Psoas muscle (tissue), 8 donors: ENCODE data around the gene ATRIP. TPM values are rescaled to one million over a fixed set of nuclear protein-coding genes. Genes with fewer than 3 reads are reported as not detected.
A peak's percentile ranks its signal among the peaks of the same experiment; 100 is the strongest.

Source experiments
- ATAC-seq, 4 donors: fragments of 200-7000 bp; cut with Tn5 transposase; one replicate each; pipeline ENCODE4 v1.9.1; 2020; ENCODE audit warnings: moderate library complexity in 3 of 4, mild to moderate bottlenecking in 2 of 4
- DNase-seq, 2 donors: peaks; one replicate each; pipeline ENCODE4 v3.0.0-alpha.2; 2020
- H3K27ac ChIP-seq: fragments of 200-600 bp; one replicate; pipeline ENCODE4 v1.8.0; 2022
- H3K27me3 ChIP-seq, 3 donors: fragments of 200-600 bp in 1 of 3; one replicate each; pipeline versions ENCODE4 v1.6.1 to v1.8.0; 2013 to 2022; ENCODE audit warnings: low read length in 2 of 3, mild to moderate bottlenecking in 2 of 3, moderate library complexity in 1 of 3; ENCODE audit not compliant: insufficient read depth in 3 of 3
- H3K36me3 ChIP-seq, 2 donors: fragments of 200-600 bp in 1 of 2; one replicate each; pipeline versions ENCODE4 v1.6.1 to v1.8.0; 2013 to 2022; ENCODE audit warnings: low read depth in 1 of 2, mild to moderate bottlenecking in 1 of 2, moderate library complexity in 1 of 2; ENCODE audit not compliant: insufficient read depth in 1 of 2
- H3K4me1 ChIP-seq: fragments of 200-600 bp; one replicate; pipeline ENCODE4 v1.8.0; 2022
- H3K4me3 ChIP-seq: fragments of 200-600 bp; one replicate; pipeline ENCODE4 v1.8.0; 2022; ENCODE audit warnings: mild to moderate bottlenecking
- H3K9me3 ChIP-seq: fragments of 200-600 bp; one replicate; pipeline ENCODE4 v1.8.0; 2022
- WGBS, 3 donors: extraction: QIAGEN DNeasy Blood & Tissue Kit; methylation state at CpG; one replicate each; pipeline versions ENCODE4 v1.1.6 to v1.1.7; 2013; 5-methylcytosine and 5-hydroxymethylcytosine counted together
- intact Hi-C, 2 donors: fragments of 100-400 bp; cut with DNase I; formaldehyde crosslinking; loops; one replicate each; pipeline versions ENCODE4 v1.11.0 to v1.14.2; 2022
- polyA plus RNA-seq, 3 donors: library from polyadenylated mRNA; stranded (reverse); fragments of 200-250 nt; gene quantifications; one replicate each; pipeline ENCODE4 v1.2.3, GENCODE V29; 2013
- total RNA-seq, 4 donors: library from RNA; stranded (reverse); fragmentation: NEBNext Ultra II Directional in 2 of 4; extraction: Animal tissue kit (Norgen Biotek cat#: 25700) in 2 of 4; gene quantifications; one replicate each; pipeline versions ENCODE4 v1.2.1 to v1.2.4, GENCODE V29; 2021 to 2023
- TF ChIP-seq, protein P1 (sequence below): fragments of 200-600 bp; IDR thresholded peaks from one replicate; pipeline ENCODE4 v1.8.0; 2022; ENCODE audit warnings: antibody characterized with exemption
- donor health status: healthy with polysubstance abuse.
- donor health status: DM: no; HTN: no; CAD: no; lungs with moderate emphysema.
- donor health status: Bipolar disorder and iron deficiency.
- donor health status: healthy.
- donor health status: DM: yes; HTN: yes; CAD: no.
- donor health status: DM: no; HTN: no; CAD: no.
- donor health status: DM: no; HTN: no; CAD: no.
- donor health status: DM: yes; HTN: yes; CAD: no.

ATRIP gene
- total and polyA plus RNA-seq, 7 donors: 3.7 to 5.6 (median 4.5) TPM

DNA sequence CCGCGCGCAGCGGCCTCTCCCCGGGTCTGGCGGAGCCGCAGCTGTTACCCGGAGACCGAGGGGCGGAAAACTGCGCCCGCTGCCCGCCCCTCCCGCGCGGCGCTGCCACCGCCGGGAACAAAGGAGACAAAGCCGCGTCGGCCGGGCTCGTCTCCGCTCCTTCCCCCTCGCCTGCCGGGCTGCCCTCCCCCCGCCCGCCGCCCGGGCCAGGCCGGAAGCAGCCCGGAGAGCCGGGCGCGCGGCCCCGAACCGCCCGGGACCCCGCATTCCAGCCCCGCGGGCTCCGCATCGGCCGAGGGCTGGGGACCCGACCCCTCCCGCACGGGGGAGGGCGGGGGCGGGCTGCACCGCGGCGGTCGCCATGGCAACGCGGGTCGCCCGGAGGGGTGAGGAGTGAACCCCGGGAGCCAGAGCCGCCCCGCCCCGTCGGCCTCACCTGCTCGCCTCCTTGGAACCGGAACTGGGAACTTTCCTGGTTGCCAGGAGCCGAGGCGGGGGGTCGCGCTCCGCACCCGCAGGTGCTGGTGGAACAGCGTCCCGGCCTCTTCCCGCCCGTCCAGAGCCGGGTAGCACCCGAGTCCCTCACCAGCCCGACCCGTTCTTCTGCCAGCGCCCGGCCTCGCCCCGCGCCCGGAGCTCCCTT, 17.1 kb upstream of the ATRIP start:
- Histone ChIP-seq H3K9me3 (no peaks in the 10 kb centered on the region), H3K27ac (peak overlapping the region; percentile 46), H3K4me1 (peaks cover 4% of the 10 kb centered on the region), H3K27me3 (peaks cover 0 to 17% (median 4%) of the 10 kb centered on the region in 3 donors), H3K36me3 (peaks cover 3 to 27% of the 10 kb centered on the region in 2 donors), H3K4me3 (peak overlapping the region; percentile 84)
- DNase-seq (peak; percentile 63 to 76), ATAC-seq (peak; percentile 60 to 76 (median 68))
- intact Hi-C loops: no loop called here
- TF ChIP-seq, protein P1, sequence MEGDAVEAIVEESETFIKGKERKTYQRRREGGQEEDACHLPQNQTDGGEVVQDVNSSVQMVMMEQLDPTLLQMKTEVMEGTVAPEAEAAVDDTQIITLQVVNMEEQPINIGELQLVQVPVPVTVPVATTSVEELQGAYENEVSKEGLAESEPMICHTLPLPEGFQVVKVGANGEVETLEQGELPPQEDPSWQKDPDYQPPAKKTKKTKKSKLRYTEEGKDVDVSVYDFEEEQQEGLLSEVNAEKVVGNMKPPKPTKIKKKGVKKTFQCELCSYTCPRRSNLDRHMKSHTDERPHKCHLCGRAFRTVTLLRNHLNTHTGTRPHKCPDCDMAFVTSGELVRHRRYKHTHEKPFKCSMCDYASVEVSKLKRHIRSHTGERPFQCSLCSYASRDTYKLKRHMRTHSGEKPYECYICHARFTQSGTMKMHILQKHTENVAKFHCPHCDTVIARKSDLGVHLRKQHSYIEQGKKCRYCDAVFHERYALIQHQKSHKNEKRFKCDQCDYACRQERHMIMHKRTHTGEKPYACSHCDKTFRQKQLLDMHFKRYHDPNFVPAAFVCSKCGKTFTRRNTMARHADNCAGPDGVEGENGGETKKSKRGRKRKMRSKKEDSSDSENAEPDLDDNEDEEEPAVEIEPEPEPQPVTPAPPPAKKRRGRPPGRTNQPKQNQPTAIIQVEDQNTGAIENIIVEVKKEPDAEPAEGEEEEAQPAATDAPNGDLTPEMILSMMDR: no peak
- WGBS, 3 donors: 1% methylated on average over 37 to 86 of the region's 86 CpGs

DNA sequence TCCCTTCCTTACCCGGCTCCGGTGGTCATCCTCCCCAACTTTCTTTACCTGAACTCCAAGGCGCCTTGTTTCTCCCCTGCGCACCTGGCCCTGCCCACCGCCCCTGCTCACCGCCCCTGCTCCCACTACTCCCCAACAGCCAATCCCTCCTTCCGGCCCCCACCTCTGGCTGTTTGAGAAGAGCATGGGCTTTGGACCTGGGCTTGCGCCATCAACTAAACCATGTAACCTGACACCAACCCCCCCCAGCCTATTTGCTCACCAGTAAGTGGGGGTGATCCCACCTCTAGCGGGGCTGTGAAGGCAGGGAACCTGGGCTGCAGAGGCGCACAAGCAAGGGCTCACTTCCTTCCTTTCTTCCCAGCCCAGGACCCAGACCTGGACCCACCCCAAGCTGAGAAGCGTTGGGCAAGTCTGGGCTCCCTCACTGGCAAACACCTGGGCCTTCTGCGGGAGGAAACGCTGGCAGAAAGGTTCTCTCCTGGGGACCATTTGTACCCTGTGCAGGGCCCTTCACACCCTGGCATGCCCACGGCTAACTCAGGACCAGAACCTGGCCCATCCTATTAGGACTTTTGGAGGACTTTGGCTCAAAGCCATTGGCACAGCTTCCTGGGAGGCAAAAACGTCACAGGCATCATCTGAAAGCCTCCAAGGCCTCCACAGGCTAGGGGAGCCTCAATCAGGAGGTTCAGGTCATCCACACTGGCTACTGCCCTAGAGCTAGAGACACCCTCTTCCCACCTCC, 16.4 kb upstream of the ATRIP start, which contains the start of gene PLXNB1:
PLXNB1 (minus strand) TSS at position 127 of the 748 bp plus-strand sequence. CDS start 5,475 bp downstream, outside the sequence.
- H3K27ac ChIP-seq: peak within 1 kb of the TSS; percentile 46
- 18 to 21% (median 19%) methylated on average over 15 of the region's 15 CpGs for WGBS, 3 donors
- intact Hi-C loops: loop anchor here in 1 of 2 donors (5.0 kb wide), 1 partner anchor 198 kb away; no protein-coding TSS in a partner anchor
- DNase-seq (peak; percentile 53 to 67), ATAC-seq (peak in 3 of 4 donors; percentile 31 to 41 (median 38))
- peaks cover 3 to 27% of the 10 kb centered on the region in 2 donors for H3K36me3 ChIP-seq
- TF ChIP-seq, protein P1: no peak
- peak within 1 kb of the TSS; percentile 84 for H3K4me3 ChIP-seq
- H3K27me3 ChIP-seq: peaks cover 0 to 11% (median 3%) of the 10 kb centered on the region in 3 donors
- peaks cover 4% of the 10 kb centered on the region for H3K4me1 ChIP-seq
- no peaks in the 10 kb centered on the region for H3K9me3 ChIP-seq

- Histone ChIP-seq H3K27me3 (peaks cover 0 to 8% (median 2%) of the 10 kb centered on the region in 3 donors), H3K4me1 (peaks cover 4% of the 10 kb centered on the region), H3K4me3 (no peak overlapping the region), H3K9me3 (no peaks in the 10 kb centered on the region), H3K36me3 (peaks cover 3 to 27% of the 10 kb centered on the region in 2 donors), H3K27ac (no peak overlapping the region)
- WGBS, 3 donors: 70 to 100% (median 80%) methylated on average over 1 of the region's 1 CpG
- ATAC-seq (no peak), DNase-seq (no peak)
- TF ChIP-seq, protein P1: no peak
- intact Hi-C loops: loop anchor here in 1 of 2 donors (5.0 kb wide), 1 partner anchor 198 kb away; no protein-coding TSS in a partner anchor
Observed at GRCh38 chr3:48430708-48431101, 15.8 kb upstream of the ATRIP start.

- TF ChIP-seq, protein P1: no peak
- peaks cover 0 to 8% (median 2%) of the 10 kb centered on the region in 3 donors for H3K27me3 ChIP-seq
- H3K9me3 ChIP-seq: no peaks in the 10 kb centered on the region
- no peak for ATAC-seq
- no peak for DNase-seq
- no peak overlapping the region for H3K27ac ChIP-seq
- intact Hi-C loops: loop anchor here in 1 of 2 donors (5.0 kb wide), 1 partner anchor 199 kb away; no protein-coding TSS in a partner anchor
- peaks cover 4% of the 10 kb centered on the region for H3K4me1 ChIP-seq
- H3K36me3 ChIP-seq: peaks cover 3 to 27% of the 10 kb centered on the region in 2 donors
- WGBS, 3 donors: 80 to 89% (median 80%) methylated on average over 8 of the region's 8 CpGs
- no peak overlapping the region for H3K4me3 ChIP-seq
Observed at GRCh38 chr3:48431224-48432029, 15.1 kb upstream of the ATRIP start.
